ENCODE results near the gene VSTM1.

The VSTM1 gene

GRCh38 chr19:54009440-54009839 is 54.3 kb downstream of the VSTM1 start:
- no peak for DNase-seq

- no peak for DNase-seq
Measured at GRCh38 chr19:54002495-54003315, 61.0 kb downstream of the VSTM1 start.

GRCh38 chr19:54001496-54001895 is 62.2 kb downstream of the VSTM1 start:
- no peak for DNase-seq

GRCh38 chr19:53999694-54000093 is 64.0 kb downstream of the VSTM1 start:
- DNase-seq: no peak

GRCh38 chr19:53998223-53998622 is 65.5 kb downstream of the VSTM1 start:
- DNase-seq: no peak

GRCh38 chr19:53994811-53995210 is 68.9 kb downstream of the VSTM1 start:
- no peak for DNase-seq

GRCh38 chr19:53993448-53993847 is 70.2 kb downstream of the VSTM1 start:
- DNase-seq: no peak

GRCh38 chr19:53992815-53993214 is 70.9 kb downstream of the VSTM1 start:
- no peak for DNase-seq

- DNase-seq: no peak
Measured at GRCh38 chr19:53992211-53992610, 71.5 kb downstream of the VSTM1 start.

GRCh38 chr19:53991224-53992113 is 72.2 kb downstream of the VSTM1 start, which contains the start of gene CACNG6:
Gene CACNG6 (plus strand): TSS chr19:53991637. CDS start chr19:53992878, 1,241 bp downstream.
- no peak for DNase-seq
